ENCODE results near the gene CYP4F8. TPM values are rescaled to one million over a fixed set of nuclear protein-coding genes. Genes with fewer than 3 reads are reported as not detected.
A peak's percentile ranks its signal among the peaks of the same experiment; 100 is the strongest.

Gene CYP4F8
- total RNA-seq, 1 donor from 2014 or later = not detected

- H3K9me3 Mint-ChIP-seq = peaks cover 6% of the 10 kb centered on the region
- DNase-seq (ENCODE audit: low read depth, low spot score) = no peak
- no peaks in the 10 kb centered on the region for H3K36me3 Mint-ChIP-seq (ENCODE audit: low read depth)
- peaks cover 5% of the 10 kb centered on the region for H3K27me3 Mint-ChIP-seq (ENCODE audit: low read depth)
- H3K4me3 Mint-ChIP-seq = no peak overlapping the region
- H3K4me1 Mint-ChIP-seq = no peaks in the 10 kb centered on the region
- no peak for TF ChIP-seq CTCF (conservative IDR thresholded peaks at IDR 0.05)
- no peak overlapping the region for H3K27ac Mint-ChIP-seq (ENCODE audit: unreplicated experiment)
These were observed 31.7 kb upstream of the CYP4F8 start for GRCh38 chr19:15583346-15583745.

GRCh38 chr19:15584095-15584494, 30.9 kb upstream of the CYP4F8 start:
- H3K36me3 Mint-ChIP-seq (ENCODE audit: low read depth) = no peaks in the 10 kb centered on the region

GRCh38 chr19:15584541-15585115, 30.4 kb upstream of the CYP4F8 start:
- Mint-ChIP-seq H3K27me3 (ENCODE audit: low read depth) (peaks cover 5% of the 10 kb centered on the region), H3K36me3 (ENCODE audit: low read depth) (no peaks in the 10 kb centered on the region), H3K27ac (ENCODE audit: unreplicated experiment) (no peak overlapping the region), H3K4me1 (no peaks in the 10 kb centered on the region), H3K4me3 (no peak overlapping the region), H3K9me3 (peaks cover 9% of the 10 kb centered on the region)
- TF ChIP-seq CTCF (conservative IDR thresholded peaks at IDR 0.05) = peak; percentile 69
- peak; percentile 70 for DNase-seq (ENCODE audit: low read depth, low spot score)

More at GRCh38 chr19:15584095-15584494, 30.9 kb upstream of the CYP4F8 start:
- DNase-seq (ENCODE audit: low read depth, low spot score) = no peak
- H3K4me1 Mint-ChIP-seq = no peaks in the 10 kb centered on the region
- H3K27me3 Mint-ChIP-seq (ENCODE audit: low read depth) = peaks cover 5% of the 10 kb centered on the region
- H3K9me3 Mint-ChIP-seq = peaks cover 9% of the 10 kb centered on the region
- TF ChIP-seq CTCF (conservative IDR thresholded peaks at IDR 0.05) = no peak
- H3K4me3 Mint-ChIP-seq = no peak overlapping the region
- no peak overlapping the region for H3K27ac Mint-ChIP-seq (ENCODE audit: unreplicated experiment)

GRCh38 chr19:15587663-15588062, 27.4 kb upstream of the CYP4F8 start:
- Mint-ChIP-seq H3K4me3 (no peak overlapping the region), H3K9me3 (peaks cover 17% of the 10 kb centered on the region), H3K27me3 (ENCODE audit: low read depth) (no peaks in the 10 kb centered on the region), H3K4me1 (no peaks in the 10 kb centered on the region), H3K36me3 (ENCODE audit: low read depth) (peaks cover 2% of the 10 kb centered on the region), H3K27ac (ENCODE audit: unreplicated experiment) (no peak overlapping the region)
- DNase-seq (ENCODE audit: low read depth, low spot score) = no peak
- TF ChIP-seq CTCF (conservative IDR thresholded peaks at IDR 0.05) = no peak

GRCh38 chr19:15588265-15588664, 26.8 kb upstream of the CYP4F8 start:
- Mint-ChIP-seq H3K4me1 (no peaks in the 10 kb centered on the region), H3K4me3 (no peak overlapping the region)

More at GRCh38 chr19:15588265-15588664, 26.8 kb upstream of the CYP4F8 start:
- Mint-ChIP-seq H3K27ac (ENCODE audit: unreplicated experiment) (no peak overlapping the region), H3K27me3 (ENCODE audit: low read depth) (no peaks in the 10 kb centered on the region), H3K36me3 (ENCODE audit: low read depth) (peaks cover 2% of the 10 kb centered on the region), H3K9me3 (peaks cover 17% of the 10 kb centered on the region)
- no peak for DNase-seq (ENCODE audit: low read depth, low spot score)
- TF ChIP-seq CTCF (conservative IDR thresholded peaks at IDR 0.05) = no peak

All from neural crest cell (in vitro differentiated cells).